Right renal cortex interstitium (tissue), 3 donors: Measurements from ENCODE around the gene CCL16. TPM values are rescaled to one million over a fixed set of nuclear protein-coding genes. Genes with fewer than 3 reads are reported as not detected.

Experiments used
- DNase-seq, 3 donors: peaks; one replicate each; pipeline ENCODE4 v3.0.0-alpha.2; 2013; ENCODE audit warnings: low read depth in 3 of 3, low spot score in 2 of 3
- polyA plus RNA-seq, 3 donors: library from polyadenylated mRNA; unstranded; fragments of 120-200 nt; gene quantifications; one replicate each; pipeline ENCODE4 v1.2.1, GENCODE V29; 2013; ENCODE audit not compliant: insufficient read length in 3 of 3

Gene CCL16
- polyA plus RNA-seq, 3 donors: 0.13 to 0.14 TPM; not detected in 1

DNA sequence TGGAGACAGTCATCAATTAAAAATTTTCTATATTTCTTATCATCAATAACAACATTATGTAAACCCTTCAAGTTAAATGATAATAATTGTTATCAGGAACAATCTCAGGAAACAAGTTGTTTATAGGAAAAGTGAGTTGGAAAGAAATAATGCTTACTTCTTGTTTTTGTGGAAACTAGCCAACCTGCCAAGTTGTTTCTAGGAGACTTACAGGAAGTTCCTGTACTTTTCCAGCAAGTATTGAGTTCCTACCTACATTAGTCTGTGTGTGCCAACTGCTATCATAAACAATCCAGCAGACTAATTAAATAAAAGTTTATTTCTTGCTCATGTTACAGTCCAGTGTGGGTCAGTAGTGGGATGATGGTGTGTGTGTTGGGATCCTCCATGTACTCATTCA, 6.9 kb upstream of the CCL16 start:
- no peak for DNase-seq

GRCh38 chr17:35986643-35987042, 5.3 kb upstream of the CCL16 start, which contains the start of gene CCL14:
Gene CCL14, minus strand, starts transcription at chr17:35986729. Its CDS starts 80 bp downstream, at chr17:35986649.
- no peak for DNase-seq

GRCh38 chr17:35984140-35984539, 2.8 kb upstream of the CCL16 start:
- DNase-seq: no peak

DNA sequence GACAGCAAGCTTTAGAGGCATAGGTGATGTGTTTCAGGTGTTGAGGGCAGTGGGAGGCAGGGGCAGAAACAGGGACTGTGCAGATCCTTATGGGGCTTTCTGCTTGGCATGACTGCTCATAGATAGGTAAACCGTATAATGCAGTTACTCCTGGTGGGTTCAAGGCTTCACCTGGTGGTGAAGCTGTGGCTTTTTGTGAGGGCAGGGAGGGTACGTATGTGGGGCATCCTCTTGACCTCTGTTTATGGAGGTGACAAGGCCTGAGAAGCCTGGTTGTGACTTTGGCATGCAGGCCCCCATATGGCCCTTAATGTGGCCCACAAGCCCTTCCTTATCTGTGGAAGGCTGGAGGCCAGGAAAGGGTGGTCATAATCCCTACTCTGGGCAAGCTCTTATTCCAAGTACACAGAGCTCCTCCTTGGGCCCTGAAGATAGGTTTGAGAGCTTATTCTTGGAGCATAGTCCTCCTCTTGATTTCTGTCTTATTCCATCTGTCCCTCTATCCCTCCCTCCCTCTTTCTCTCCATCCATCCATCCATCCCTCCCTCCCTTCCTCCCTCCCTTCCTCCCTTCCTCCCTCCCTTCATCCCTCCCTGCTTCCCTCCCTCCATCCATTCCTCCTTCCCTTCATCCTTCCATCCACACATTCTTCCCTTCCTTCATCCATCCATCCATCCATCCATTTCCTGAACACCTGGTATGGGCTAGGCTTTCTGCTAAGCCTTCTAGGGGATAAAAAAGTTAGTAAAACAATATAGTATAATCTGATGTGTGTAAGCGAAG, 1.3 kb upstream of the CCL16 start:
- no peak for DNase-seq

DNA sequence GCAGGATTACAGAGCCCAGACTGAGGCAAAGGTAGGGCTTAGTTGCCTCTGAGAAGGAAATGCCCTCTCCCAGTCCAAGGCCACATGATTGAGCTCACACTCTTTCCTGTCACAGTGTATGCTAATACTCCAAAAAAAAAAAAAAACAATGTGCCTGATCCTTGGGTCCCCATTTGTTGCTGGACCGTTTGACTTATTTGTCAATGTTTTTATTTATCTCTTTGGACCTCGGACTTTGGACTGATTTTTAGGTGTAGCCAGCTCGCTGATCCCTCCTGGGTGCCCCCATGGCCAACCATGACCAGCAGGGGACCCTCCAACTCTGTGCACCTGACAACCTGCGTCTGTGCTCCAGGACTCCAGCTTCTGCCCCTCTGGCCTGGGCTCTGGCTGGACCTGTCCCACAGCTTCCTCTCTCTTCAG, 622 bp upstream of the CCL16 start:
- DNase-seq: no peak

DNA sequence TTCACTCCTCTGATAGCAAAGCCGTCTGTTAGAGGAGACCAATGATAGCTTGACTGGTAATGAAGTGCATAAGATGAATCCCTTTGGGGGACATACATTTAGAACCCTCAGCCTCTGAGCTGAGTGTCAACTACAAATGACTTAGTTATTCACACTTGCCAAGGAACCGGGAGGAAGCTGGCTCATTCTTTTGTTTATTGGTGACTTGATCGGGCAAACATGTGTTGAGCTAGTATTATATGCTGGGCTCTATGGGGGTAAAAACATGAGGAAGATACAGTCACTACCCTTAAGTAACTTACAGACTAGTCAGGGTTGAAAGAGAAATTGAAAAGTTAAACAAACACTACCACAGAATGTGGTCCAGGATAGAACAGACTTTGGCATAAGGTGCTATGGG, 3.0 kb downstream of the CCL16 start:
- DNase-seq: no peak

- DNase-seq: no peak
Observed at GRCh38 chr17:35977509-35977908, 3.8 kb downstream of the CCL16 start.

DNA sequence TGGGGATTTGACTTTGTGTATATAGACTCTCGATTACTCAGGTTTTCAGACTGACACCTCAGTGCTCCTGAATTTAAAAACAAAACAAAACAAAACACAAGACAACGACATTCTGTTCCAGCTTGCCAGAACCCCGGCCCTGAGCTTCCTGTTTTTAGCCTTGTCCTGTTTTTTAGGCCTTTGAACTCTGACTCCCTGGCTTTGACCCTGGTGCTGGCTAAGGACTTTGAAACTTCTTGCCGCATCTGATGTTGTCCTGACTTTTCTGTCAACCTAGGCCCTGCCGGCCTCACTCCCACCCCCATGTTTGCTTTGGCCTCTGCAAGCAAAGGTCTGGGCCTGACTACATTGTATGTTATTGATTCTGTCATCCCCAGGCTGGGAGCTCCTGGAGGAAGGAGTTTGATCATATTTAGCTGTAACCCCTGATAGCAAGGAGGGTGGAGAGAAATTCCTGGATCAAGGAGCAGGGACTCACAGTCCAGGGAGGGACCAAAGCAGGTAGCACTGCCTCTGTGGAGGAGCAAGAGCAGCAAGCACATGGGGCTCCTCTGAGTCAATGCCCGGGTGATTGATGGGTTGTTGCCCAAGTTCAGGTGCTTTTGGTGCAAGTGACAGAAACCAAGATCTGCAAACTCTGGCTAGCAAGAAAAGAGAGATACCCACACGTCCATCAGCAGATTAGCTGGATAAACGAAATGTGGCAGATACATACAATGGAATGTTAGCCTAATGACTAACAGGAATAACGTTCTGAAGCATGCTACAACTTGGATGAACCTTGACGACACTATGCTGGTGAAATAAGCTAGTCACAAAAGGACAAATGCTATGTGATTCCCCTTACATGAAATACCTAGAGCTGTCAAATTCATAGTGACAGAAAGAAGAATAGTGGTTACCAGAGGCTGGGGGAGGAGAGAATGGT, 7.7 kb downstream of the CCL16 start:
- DNase-seq: no peak

GRCh38 chr17:35972945-35973332, 8.4 kb downstream of the CCL16 start:
- no peak for DNase-seq

DNA sequence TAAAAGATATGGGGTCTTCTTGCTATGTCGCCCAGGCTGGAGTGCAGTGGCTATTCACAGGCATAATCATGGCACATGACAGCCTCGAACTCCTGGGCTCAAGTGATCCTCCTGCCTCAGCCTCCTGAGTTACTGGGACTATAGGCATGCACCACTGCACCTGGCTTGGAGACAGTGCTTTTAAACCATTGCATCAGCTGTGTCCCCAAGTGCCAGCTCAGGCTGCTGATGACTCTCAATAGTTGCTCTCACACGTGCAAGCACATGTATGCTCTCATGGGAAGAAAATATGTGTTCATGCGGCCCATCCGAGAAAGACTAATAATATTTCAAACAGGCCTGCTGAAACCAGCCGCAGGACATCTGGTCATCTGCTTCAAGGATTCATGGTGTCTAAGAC, 8.8 kb downstream of the CCL16 start:
- no peak for DNase-seq

GRCh38 chr17:35972066-35972465, 9.2 kb downstream of the CCL16 start:
- DNase-seq: no peak

- peak; percentile 65 to 73 (median 73) for DNase-seq
Observed at GRCh38 chr17:35969558-35970380, 11.5 kb downstream of the CCL16 start.

- no peak for DNase-seq
Observed at GRCh38 chr17:35968520-35969054, 12.7 kb downstream of the CCL16 start.

- no peak for DNase-seq
Observed at GRCh38 chr17:35965272-35965671, 16.0 kb downstream of the CCL16 start.

GRCh38 chr17:35963663-35964062, 17.6 kb downstream of the CCL16 start:
- no peak for DNase-seq

GRCh38 chr17:35953720-35954119, 27.6 kb downstream of the CCL16 start:
- DNase-seq: no peak

DNA sequence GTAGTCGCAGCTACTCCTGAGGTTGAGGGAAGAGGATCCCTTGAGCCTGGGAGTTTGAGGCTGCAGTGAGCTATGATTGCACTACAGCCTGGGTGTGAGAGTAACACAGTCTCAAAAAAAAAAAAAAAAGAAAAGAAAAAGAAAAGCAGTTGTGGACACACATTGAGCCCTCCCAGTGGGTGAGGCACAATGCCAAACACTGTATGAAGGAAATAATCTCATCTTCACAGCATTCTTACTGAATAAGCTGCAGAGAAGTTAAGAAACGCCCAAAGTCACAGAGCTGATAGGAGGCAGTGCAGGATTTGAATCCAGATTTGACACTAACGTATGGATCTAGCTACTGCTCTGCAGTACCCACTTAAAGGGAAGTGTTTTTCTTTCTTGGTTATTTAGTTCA, 31.9 kb downstream of the CCL16 start:
- no peak for DNase-seq

DNA sequence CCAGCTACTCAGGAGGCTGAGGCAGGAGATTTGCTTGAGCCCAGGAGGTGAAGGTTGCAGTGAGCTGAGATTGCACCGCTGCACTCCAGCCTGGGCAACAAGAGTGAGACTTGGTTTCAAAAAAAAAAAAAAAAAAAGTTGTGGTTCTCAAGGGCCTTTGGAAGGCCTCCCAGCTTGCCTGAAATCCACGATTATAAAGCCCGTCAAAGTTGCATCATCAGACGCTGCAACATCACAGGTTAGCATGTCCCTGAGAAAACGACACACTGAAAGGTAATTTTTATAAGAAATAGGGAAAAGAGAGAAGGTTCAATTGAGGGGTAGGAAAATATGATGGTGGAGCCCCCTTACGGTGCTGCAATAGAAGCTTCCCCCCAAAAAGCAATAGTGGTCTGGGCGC, 33.2 kb downstream of the CCL16 start:
- no peak for DNase-seq

GRCh38 chr17:35947156-35947585, 34.1 kb downstream of the CCL16 start:
- no peak for DNase-seq

GRCh38 chr17:35944151-35944550, 37.1 kb downstream of the CCL16 start:
- DNase-seq: no peak
